NCI-H146 treated with DMSO at 0.1 percent for 48 hours (cell line): Measurements from ENCODE around the gene CLEC3B.
"Not testable (repeated sequence)": the region's sequence is repeated elsewhere in the genome, so short reads cannot be mapped to it uniquely, and the experiment has no call there.

ENCODE experiments used
- DNase-seq: peaks from one replicate; lab custom pipeline; 2025; ENCODE audit not compliant: unreplicated experiment; lab: John Stamatoyannopoulos, UW

CLEC3B gene

GRCh38 chr3:45064512-45065372, 38.6 kb downstream of the CLEC3B start:
- no peak for DNase-seq

- DNase-seq: no peak
These were observed 39.2 kb downstream of the CLEC3B start for GRCh38 chr3:45065373-45065720.

GRCh38 chr3:45066109-45066801, 40.2 kb downstream of the CLEC3B start:
- no peak for DNase-seq

GRCh38 chr3:45067486-45067885, 41.4 kb downstream of the CLEC3B start:
- no peak for DNase-seq

GRCh38 chr3:45067941-45068340, 41.8 kb downstream of the CLEC3B start:
- DNase-seq: no peak

- DNase-seq: no peak
These were observed 45.0 kb downstream of the CLEC3B start for GRCh38 chr3:45071075-45071474.

GRCh38 chr3:45075821-45076625, 49.9 kb downstream of the CLEC3B start:
- no peak for DNase-seq

GRCh38 chr3:45078256-45078655, 52.2 kb downstream of the CLEC3B start:
- DNase-seq: not testable (repeated sequence)

- no peak for DNase-seq
These were observed 52.9 kb downstream of the CLEC3B start for GRCh38 chr3:45078910-45079522.

GRCh38 chr3:45079715-45080114, 53.6 kb downstream of the CLEC3B start:
- no peak for DNase-seq

GRCh38 chr3:45080824-45081223, 54.7 kb downstream of the CLEC3B start:
- no peak for DNase-seq

- DNase-seq: no peak
These were observed 55.5 kb downstream of the CLEC3B start for GRCh38 chr3:45081506-45082141.

- no peak for DNase-seq
These were observed 56.0 kb downstream of the CLEC3B start for GRCh38 chr3:45082142-45082538.

GRCh38 chr3:45083023-45083422, 56.9 kb downstream of the CLEC3B start:
- DNase-seq: no peak

GRCh38 chr3:45084361-45084760, 58.3 kb downstream of the CLEC3B start:
- no peak for DNase-seq

- no peak for DNase-seq
These were observed 59.0 kb downstream of the CLEC3B start for GRCh38 chr3:45084820-45085816.
